Stimulated activated naive CD8-positive, alpha-beta T cell treated with anti-CD3 and anti-CD28 coated beads, Interleukin-15, Interleukin-2, amounts not matched to agents 100 ng/mL and 50 ng/mL, for 24 hours (primary cell): ENCODE data around the gene PRICKLE2.

Source experiments
- H3K27ac Mint-ChIP-seq: one replicate; pipeline ENCODE4 v1.8.0; 2021; ENCODE audit warnings: mild to moderate bottlenecking, mixed read lengths
- H3K27me3 Mint-ChIP-seq: one replicate; pipeline ENCODE4 v1.8.0; 2021; ENCODE audit warnings: mixed read lengths
- H3K36me3 Mint-ChIP-seq: one replicate; pipeline ENCODE4 v1.8.0; 2021; ENCODE audit warnings: low read depth, mixed read lengths
- H3K4me1 Mint-ChIP-seq: one replicate; pipeline ENCODE4 v1.8.0; 2021; ENCODE audit warnings: low read depth, mixed read lengths
- H3K4me3 Mint-ChIP-seq: one replicate; pipeline ENCODE4 v1.8.0; 2021; ENCODE audit warnings: mild to moderate bottlenecking, mixed read lengths
- H3K9me3 Mint-ChIP-seq: one replicate; pipeline ENCODE4 v1.8.0; 2021; ENCODE audit warnings: mixed read lengths

Gene PRICKLE2

DNA sequence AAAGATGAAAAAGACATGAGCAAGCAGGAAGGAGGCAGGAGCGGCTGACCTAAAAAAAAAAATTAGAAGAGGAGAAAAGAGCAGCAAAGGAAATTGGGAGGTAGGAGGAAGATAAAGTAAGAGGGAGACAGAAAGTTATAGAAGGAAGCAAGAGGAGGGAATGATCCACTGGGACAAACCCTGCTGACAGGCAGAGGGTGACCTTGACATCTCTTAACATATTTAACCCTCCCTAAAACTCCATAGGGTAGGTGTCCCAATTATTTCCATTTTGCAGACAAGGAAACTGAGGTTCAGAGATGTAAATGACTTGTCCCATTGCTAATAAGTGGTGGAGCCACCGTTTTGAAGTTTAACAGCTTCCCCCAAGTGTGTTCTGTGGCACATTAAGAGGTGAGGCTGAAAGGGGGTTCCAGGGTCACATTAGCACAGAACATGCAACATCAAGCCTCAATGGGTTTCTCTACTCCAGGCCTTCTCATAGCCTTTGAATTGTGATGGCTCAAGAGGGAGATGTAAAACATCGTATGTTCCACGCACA lies 37.4 kb upstream of the PRICKLE2 start:
- H3K27me3 Mint-ChIP-seq, result peaks cover 28% of the 10 kb centered on the region
- H3K36me3 Mint-ChIP-seq, result no peaks in the 10 kb centered on the region
- H3K4me3 Mint-ChIP-seq, result no peak overlapping the region
- H3K4me1 Mint-ChIP-seq, result no peaks in the 10 kb centered on the region
- H3K9me3 Mint-ChIP-seq, result no peaks in the 10 kb centered on the region
- H3K27ac Mint-ChIP-seq, result no peak overlapping the region

DNA sequence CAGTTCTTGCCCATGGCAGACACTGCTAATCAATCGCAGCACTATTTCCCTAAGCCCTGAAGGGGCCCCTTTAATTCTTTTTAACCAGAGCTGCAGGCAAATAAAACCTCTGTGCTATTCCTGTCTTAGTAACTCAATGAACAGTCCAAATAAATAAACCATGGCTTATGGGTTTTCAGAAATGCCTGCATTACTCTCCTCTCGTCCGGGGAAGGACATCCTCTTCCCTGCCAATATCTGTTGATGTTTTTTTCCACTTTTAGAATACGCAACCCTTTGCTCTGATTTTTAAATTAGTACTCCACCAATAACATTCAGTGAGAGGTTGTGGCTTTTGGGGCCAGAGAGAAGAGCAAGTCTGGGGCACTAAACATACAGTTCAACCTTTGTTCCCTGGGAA lies 35.2 kb upstream of the PRICKLE2 start:
- Mint-ChIP-seq H3K27me3 (peaks cover 11% of the 10 kb centered on the region), H3K36me3 (no peaks in the 10 kb centered on the region), H3K4me3 (no peak overlapping the region)

DNA sequence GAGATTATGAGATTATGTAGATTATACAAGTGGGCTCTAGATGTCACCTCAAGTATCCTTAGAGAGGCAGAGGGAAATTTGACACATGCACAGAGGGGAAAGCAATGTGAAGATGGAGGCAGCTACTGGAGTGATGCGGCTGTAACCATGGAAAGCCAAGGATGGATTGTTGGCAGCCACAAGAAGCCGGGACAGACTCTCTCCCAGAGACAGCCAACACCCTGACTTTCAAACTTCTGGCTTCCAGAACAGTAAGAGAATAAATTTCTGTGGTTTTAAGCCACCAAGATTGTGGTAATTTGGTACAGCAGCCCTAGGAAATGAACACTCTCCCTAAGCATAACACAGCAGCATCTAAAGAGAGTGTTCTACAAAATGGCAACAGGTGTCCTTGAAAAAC lies 34.4 kb upstream of the PRICKLE2 start:
- H3K4me1 Mint-ChIP-seq, result no peaks in the 10 kb centered on the region
- no peak overlapping the region for H3K27ac Mint-ChIP-seq
- H3K4me3 Mint-ChIP-seq, result no peak overlapping the region
- no peaks in the 10 kb centered on the region for H3K36me3 Mint-ChIP-seq
- H3K27me3 Mint-ChIP-seq, result peaks cover 10% of the 10 kb centered on the region
- no peaks in the 10 kb centered on the region for H3K9me3 Mint-ChIP-seq

More for the DNA sequence above, 35.2 kb upstream of the PRICKLE2 start:
- Mint-ChIP-seq H3K27ac (no peak overlapping the region), H3K4me1 (no peaks in the 10 kb centered on the region), H3K9me3 (no peaks in the 10 kb centered on the region)

DNA sequence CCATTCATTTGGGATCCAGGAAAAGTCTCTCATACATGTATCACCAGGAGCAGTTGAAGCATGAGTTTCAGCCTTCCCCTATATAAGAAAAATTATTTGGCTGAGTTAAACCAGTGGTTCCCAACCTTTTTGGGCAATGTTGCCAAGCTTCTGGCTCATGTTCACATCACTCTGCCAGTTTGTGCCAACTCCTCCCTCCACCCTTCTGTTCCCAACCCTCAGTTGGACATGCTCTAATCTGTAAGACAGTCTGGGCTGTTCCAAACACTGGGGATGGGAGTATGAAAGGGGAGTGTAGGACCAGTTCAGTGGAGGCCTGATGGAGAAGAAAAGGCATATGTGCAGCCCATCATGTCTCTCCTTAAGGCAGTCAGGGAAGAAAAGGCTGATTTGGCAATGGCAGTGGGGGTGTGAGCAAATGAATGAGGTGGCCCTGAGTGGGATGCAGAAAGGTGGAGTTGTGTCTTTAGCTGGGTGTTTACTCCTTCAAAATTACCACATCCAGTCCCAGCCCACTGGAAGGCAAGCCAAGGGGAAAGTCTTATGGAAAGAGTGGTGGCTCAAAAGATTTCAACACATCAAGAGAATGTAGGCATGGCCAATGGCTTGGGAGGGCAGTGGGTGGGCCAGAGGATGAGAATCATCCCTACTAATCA lies 32.0 kb upstream of the PRICKLE2 start:
- Mint-ChIP-seq H3K9me3 (no peaks in the 10 kb centered on the region), H3K27ac (no peak overlapping the region), H3K27me3 (peaks cover 10% of the 10 kb centered on the region), H3K4me3 (no peak overlapping the region), H3K4me1 (no peaks in the 10 kb centered on the region), H3K36me3 (no peaks in the 10 kb centered on the region)

DNA sequence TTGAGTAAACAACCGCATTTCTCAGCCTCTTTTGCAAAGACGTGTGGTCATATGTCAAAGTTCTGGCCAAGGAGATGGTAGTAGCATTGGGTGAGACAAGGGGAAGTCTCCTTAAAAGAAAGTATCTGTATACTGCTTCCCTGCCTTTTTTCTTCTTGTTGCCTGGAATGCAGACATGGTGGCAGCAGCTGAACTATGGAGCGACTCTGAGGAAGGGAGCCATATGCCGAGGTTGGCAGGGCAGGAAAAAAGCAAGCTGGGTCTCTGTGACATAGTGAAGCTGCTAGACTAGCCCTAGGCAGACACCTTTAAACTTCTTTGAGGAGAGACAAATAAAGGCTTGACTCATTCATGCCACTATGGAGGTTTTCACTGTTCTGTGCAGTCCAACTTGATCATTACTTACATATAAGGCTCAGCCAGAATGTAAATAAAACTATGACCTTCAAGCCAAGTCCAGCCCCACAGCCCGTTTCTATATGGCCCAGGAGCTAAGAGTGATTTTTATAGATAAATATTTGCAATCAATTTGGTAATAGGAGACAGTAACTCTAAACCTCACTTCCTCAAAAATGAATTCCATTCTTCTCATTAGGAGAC lies 30.6 kb upstream of the PRICKLE2 start:
- Mint-ChIP-seq H3K36me3 (no peaks in the 10 kb centered on the region), H3K4me1 (no peaks in the 10 kb centered on the region), H3K9me3 (no peaks in the 10 kb centered on the region), H3K27me3 (peaks cover 10% of the 10 kb centered on the region), H3K4me3 (no peak overlapping the region), H3K27ac (no peak overlapping the region)

DNA sequence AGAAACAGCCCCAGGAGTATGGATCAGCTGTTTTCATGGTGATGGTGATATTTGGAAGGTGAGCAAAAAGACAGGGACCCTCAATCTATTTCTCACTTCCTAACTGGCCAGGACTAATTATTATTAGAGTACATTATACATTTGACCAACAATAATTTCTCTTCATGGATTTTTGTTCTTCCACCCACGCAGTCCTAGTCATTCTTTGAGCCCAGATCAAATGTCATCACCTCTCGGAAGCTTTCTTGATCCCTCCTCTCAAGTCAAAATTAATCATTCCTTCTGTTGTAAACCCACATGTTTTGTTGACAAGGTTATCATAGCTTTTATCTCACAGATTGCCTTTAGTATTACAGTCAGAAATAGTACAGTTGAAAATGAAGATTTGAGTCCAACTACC lies 29.2 kb upstream of the PRICKLE2 start:
- Mint-ChIP-seq H3K27me3 (peaks cover 9% of the 10 kb centered on the region), H3K36me3 (no peaks in the 10 kb centered on the region), H3K4me1 (no peaks in the 10 kb centered on the region), H3K9me3 (no peaks in the 10 kb centered on the region), H3K27ac (no peak overlapping the region), H3K4me3 (no peak overlapping the region)

DNA sequence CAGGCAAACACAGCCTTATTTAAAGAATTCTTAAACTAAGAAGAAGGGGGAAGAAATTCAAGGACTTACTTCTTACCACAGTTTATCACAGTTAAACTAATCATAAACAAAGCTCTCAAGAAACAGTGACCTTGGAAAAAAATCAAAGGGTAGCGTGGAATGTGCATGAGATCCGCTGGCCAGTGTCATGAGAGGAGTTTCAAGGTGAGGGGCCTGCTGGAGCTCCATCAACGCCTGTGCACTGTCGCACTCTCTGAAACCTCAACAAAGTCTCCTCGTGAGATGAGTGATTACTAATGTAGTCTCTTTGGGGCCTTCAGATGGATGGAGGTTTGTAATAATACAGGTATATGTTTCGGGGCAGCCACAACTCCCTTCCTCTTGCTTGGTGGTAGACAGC lies 28.4 kb upstream of the PRICKLE2 start:
- Mint-ChIP-seq H3K4me3 (no peak overlapping the region), H3K27me3 (peaks cover 7% of the 10 kb centered on the region), H3K9me3 (no peaks in the 10 kb centered on the region), H3K4me1 (no peaks in the 10 kb centered on the region), H3K27ac (no peak overlapping the region), H3K36me3 (no peaks in the 10 kb centered on the region)

DNA sequence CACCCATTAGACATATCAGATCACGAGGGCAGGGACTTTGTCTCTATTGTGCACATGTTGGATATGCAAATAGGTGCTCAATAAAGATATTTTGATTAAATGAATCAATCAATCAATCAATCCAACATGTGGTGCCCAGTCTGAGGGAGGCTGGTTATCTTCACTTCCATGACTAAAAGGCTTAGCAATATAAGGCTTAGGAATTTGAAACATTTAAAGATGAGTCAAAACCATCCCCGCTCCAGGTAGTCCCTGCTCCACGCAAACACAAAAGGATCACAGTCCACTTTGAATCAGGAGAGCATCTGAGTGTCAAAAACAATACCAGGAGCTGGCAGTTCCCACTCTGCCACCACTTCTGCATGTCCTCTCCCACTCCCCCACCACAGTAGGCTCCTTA lies 25.8 kb upstream of the PRICKLE2 start:
- Mint-ChIP-seq H3K4me3 (no peak overlapping the region), H3K4me1 (no peaks in the 10 kb centered on the region), H3K9me3 (peaks cover 4% of the 10 kb centered on the region), H3K36me3 (no peaks in the 10 kb centered on the region), H3K27me3 (no peaks in the 10 kb centered on the region), H3K27ac (no peak overlapping the region)

DNA sequence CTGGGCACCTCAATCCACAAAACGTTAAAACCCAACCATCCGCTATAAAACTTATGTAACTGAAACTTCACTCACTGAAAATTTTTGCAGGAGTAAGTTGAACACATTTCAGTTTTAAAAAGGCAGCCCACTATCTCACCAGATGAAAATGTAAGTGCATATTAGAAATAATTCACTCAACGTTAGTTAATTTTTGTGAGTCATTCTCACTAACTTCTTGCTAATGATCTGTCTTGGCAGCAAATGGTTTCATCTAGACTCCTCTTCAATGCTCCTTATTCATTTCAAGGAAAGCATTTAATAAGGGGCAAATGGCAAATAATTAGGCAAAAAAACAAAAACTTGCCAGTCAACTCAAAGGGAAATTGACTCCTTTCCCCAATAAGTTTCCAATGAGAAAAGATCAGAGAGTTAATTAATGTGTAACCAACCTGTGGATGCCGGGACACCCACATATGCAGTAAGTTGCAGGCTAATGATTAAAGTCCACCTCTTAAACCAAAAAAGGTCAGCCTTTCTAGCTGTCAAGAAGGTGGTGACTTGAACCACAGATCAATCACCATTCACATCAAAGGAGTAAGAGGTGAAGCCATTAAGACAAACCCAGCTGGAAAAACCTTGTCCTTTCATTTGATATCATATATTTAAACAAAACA lies 22.9 kb upstream of the PRICKLE2 start:
- no peaks in the 10 kb centered on the region for H3K4me1 Mint-ChIP-seq
- H3K4me3 Mint-ChIP-seq, result no peak overlapping the region
- H3K9me3 Mint-ChIP-seq, result peaks cover 8% of the 10 kb centered on the region

DNA sequence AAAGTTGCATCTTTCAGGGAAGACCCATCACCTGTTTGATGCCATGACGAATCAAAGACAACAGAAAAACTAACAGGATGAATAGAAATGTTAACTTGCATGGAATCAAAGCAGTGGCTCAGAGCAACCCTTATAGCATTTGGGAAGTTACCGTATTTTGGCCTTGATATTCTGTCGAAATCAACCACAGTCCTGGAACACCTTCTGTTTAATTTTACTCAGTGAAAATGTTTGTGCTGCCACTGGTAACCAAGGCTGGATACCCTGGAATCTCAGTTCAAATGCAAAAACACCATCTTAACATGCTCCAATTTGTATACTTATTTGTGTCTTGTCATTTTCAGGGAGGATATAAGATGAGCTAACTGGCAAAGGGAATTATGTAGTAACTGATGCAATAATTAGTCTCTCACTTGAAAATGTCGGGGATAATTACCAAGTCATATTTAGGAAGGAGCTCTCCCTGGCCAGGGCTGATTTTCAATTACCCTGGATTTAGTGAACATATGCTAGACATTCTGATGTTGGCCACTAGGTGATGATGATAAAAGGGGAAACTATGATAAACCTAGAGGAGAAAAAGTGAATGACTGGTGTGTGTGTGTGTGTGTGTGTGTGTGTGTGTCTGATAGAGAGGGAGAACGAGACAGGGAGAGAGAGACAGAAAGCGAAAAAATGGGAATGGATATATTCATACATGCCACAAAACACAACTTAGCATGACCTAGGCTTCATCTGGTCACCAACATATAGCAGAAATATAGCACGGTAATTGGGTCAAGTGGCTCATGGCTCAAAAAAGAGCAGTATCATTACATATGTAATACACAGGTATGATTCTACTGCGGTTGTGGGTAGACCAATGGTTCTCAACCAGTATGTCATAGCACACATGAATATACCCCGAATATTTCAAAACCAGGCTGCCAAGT lies 19.0 kb upstream of the PRICKLE2 start:
- Mint-ChIP-seq H3K4me1 (no peaks in the 10 kb centered on the region), H3K9me3 (peaks cover 8% of the 10 kb centered on the region), H3K27me3 (peaks cover 9% of the 10 kb centered on the region), H3K36me3 (no peaks in the 10 kb centered on the region), H3K4me3 (no peak overlapping the region), H3K27ac (no peak overlapping the region)

More for the DNA sequence above, 22.9 kb upstream of the PRICKLE2 start:
- Mint-ChIP-seq H3K36me3 (no peaks in the 10 kb centered on the region), H3K27ac (no peak overlapping the region), H3K27me3 (peaks cover 9% of the 10 kb centered on the region)

DNA sequence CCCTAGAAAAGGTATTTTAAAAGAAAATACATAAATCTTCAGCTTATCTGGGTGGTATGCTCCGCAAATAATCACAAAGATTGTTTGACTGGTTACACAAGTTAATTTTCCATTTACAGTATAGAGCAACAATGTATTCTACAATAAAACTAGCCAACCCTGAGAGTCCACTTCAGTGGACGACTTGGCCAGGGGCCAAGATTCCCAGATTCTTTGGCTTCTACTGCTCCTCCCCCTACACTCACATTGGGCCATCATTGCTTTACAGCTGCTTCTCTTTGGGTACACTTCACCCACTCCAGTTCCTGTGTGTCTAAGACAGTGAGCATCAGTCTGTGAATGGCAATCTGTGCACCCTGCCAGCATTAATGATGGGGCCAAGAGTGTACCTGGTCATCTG lies 17.2 kb upstream of the PRICKLE2 start:
- H3K36me3 Mint-ChIP-seq, result no peaks in the 10 kb centered on the region

DNA sequence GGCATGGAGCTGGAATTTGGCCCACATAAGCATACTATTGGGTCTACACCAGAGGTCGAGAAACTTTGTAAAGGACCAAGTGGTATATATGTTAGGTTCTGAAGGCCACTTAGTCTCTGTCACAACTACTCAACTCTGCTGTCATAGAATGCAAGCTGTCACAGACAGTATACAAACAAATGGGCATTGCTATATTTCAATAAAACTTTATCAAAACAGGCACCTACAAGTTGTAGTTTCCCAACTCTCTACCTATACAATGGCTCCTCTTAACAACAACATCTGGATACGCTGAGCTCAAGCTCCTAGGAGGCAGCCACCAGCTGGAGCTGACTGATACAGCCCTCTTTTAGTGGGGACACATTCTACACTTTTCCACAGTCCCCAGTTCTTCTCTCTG lies 15.7 kb upstream of the PRICKLE2 start:
- H3K4me1 Mint-ChIP-seq, result no peaks in the 10 kb centered on the region
- no peaks in the 10 kb centered on the region for H3K36me3 Mint-ChIP-seq
- peaks cover 9% of the 10 kb centered on the region for H3K27me3 Mint-ChIP-seq
- H3K4me3 Mint-ChIP-seq, result no peak overlapping the region
- H3K9me3 Mint-ChIP-seq, result peaks cover 4% of the 10 kb centered on the region
- H3K27ac Mint-ChIP-seq, result no peak overlapping the region

More for the DNA sequence above, 17.2 kb upstream of the PRICKLE2 start:
- Mint-ChIP-seq H3K9me3 (peaks cover 8% of the 10 kb centered on the region), H3K27me3 (peaks cover 9% of the 10 kb centered on the region), H3K4me3 (no peak overlapping the region), H3K4me1 (no peaks in the 10 kb centered on the region), H3K27ac (no peak overlapping the region)

DNA sequence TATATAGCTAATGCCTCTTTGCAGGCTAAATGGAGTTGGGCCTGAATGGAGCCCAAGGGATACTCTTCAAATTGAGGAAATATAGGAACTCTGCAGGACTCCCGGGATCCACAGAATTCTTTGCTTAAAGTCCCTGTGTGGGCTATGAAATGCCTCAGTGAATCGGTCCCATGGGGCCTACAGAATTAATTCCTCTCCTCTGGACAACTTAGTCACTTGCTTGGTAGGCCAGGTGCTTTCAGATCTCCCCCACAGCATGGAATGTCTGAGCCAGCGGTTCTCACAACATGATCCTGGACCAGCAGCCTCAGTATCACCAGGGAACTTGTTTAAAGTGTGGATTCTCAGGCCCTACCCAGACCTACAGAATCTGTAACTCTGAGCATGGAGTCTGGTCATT lies 15.1 kb upstream of the PRICKLE2 start:
- H3K9me3 Mint-ChIP-seq, result peaks cover 4% of the 10 kb centered on the region
- H3K27me3 Mint-ChIP-seq, result peaks cover 9% of the 10 kb centered on the region
- no peak overlapping the region for H3K4me3 Mint-ChIP-seq
- H3K27ac Mint-ChIP-seq, result no peak overlapping the region
- no peaks in the 10 kb centered on the region for H3K36me3 Mint-ChIP-seq
- H3K4me1 Mint-ChIP-seq, result no peaks in the 10 kb centered on the region

DNA sequence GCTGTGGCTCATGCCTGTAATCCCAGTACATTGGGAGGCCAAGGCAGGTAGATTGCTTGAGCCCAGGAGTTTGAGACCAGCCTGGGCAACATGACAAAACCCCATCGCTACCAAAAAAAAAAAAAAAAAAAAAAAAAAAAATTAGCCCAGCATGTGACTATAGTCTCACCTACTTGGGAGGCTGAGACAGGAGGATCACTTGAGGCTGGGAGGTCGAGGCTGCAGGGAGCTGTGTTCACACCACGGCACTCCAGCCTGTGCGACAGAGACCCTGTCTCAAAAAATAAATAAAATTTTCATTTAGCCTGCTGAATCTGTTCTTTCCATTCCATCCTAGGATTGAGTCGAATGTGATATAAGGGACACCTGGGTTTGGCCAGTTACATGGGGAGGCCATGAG lies 14.6 kb upstream of the PRICKLE2 start:
- Mint-ChIP-seq H3K4me1 (no peaks in the 10 kb centered on the region), H3K36me3 (no peaks in the 10 kb centered on the region), H3K4me3 (no peak overlapping the region), H3K27ac (no peak overlapping the region), H3K27me3 (peaks cover 4% of the 10 kb centered on the region), H3K9me3 (peaks cover 4% of the 10 kb centered on the region)
